H9 (cell line): ENCODE data around the gene FAM53B. TPM values are rescaled to one million over a fixed set of nuclear protein-coding genes. Genes with fewer than 3 reads are reported as not detected.

Experiments used
- DNase-seq: peaks from one replicate; pipeline ENCODE4 v3.0.0-alpha.2; 2017
- H2AFZ ChIP-seq: one replicate; pipeline ENCODE4 v1.6.1; 2013; ENCODE audit warnings: mild to moderate bottlenecking, low read length, control low read depth, moderate library complexity
- H2AK5ac ChIP-seq: 2 replicates; pipeline ENCODE4 v1.6.1; 2013; ENCODE audit warnings: low read length, control low read depth, mixed read lengths; ENCODE audit not compliant: insufficient read length
- H2BK120ac ChIP-seq: one replicate; pipeline ENCODE4 v1.6.1; 2013; ENCODE audit warnings: low read depth, mild to moderate bottlenecking, low read length, control low read depth, inconsistent platforms; ENCODE audit not compliant: poor library complexity, severe bottlenecking
- H2BK12ac ChIP-seq: 2 replicates; pipeline ENCODE4 v1.6.1; 2013; ENCODE audit warnings: low read length, control low read depth, mixed read lengths, low read depth; ENCODE audit not compliant: insufficient read length
- H2BK15ac ChIP-seq: 2 replicates; pipeline ENCODE4 v1.6.1; 2013; ENCODE audit warnings: low read depth, low read length, control low read depth
- H2BK20ac ChIP-seq: one replicate; pipeline ENCODE4 v1.6.1; 2013; ENCODE audit warnings: low read depth, mild to moderate bottlenecking, low read length, control low read depth, inconsistent platforms; ENCODE audit not compliant: poor library complexity, severe bottlenecking
- H2BK5ac ChIP-seq: 2 replicates; pipeline ENCODE4 v1.6.1; 2013; ENCODE audit warnings: low read length, control low read depth, mixed read lengths; ENCODE audit not compliant: insufficient read length
- H3K14ac ChIP-seq: 2 replicates; pipeline ENCODE4 v1.6.1; 2013; ENCODE audit warnings: low read length, control low read depth; ENCODE audit not compliant: insufficient read depth
- H3K18ac ChIP-seq: 2 replicates; pipeline ENCODE4 v1.6.1; 2013; ENCODE audit warnings: low read depth, mild to moderate bottlenecking, mixed read lengths, low read length, control low read depth; ENCODE audit not compliant: insufficient read length
- H3K23ac ChIP-seq: 2 replicates; pipeline ENCODE4 v1.6.1; 2013; ENCODE audit warnings: low read length, control low read depth, mixed read lengths, low read depth; ENCODE audit not compliant: insufficient read length
- H3K23me2 ChIP-seq: 2 replicates; pipeline ENCODE4 v1.6.1; 2013; ENCODE audit warnings: low read depth, mild to moderate bottlenecking, mixed read lengths, low read length, control low read depth; ENCODE audit not compliant: insufficient read length, poor library complexity, severe bottlenecking
- H3K27ac ChIP-seq: 2 replicates; pipeline ENCODE4 v1.5.1; 2013; ENCODE audit warnings: low read length, control low read depth, mixed read lengths, low read depth; ENCODE audit not compliant: insufficient read length
- H3K27me3 ChIP-seq: 2 replicates; pipeline ENCODE4 v1.6.1; 2013; ENCODE audit warnings: low read length, control low read depth, inconsistent platforms; ENCODE audit not compliant: insufficient read depth
- H3K4ac ChIP-seq: 2 replicates; pipeline ENCODE4 v1.6.1; 2013; ENCODE audit warnings: low read depth, mild to moderate bottlenecking, control low read depth, inconsistent platforms, low read length, moderate library complexity
- H3K4me1 ChIP-seq: 2 replicates; pipeline ENCODE4 v1.6.1; 2013; ENCODE audit warnings: low read length, control low read depth, inconsistent platforms; ENCODE audit not compliant: insufficient read depth
- H3K4me2 ChIP-seq: 2 replicates; pipeline ENCODE4 v1.6.1; 2013; ENCODE audit warnings: low read length, control low read depth, mixed read lengths; ENCODE audit not compliant: insufficient read length, insufficient read depth
- H3K56ac ChIP-seq: 2 replicates; pipeline ENCODE4 v1.6.1; 2013; ENCODE audit warnings: low read depth, mild to moderate bottlenecking, mixed read lengths, low read length, control low read depth; ENCODE audit not compliant: insufficient read length
- H3K79me1 ChIP-seq: 2 replicates; pipeline ENCODE4 v1.6.1; 2013; ENCODE audit warnings: low read depth, mild to moderate bottlenecking, moderate library complexity, low read length, control low read depth, inconsistent platforms; ENCODE audit not compliant: insufficient read depth, poor library complexity, severe bottlenecking
- H3K79me2 ChIP-seq: 2 replicates; pipeline ENCODE4 v1.6.1; 2013; ENCODE audit warnings: low read length, control low read depth, inconsistent platforms; ENCODE audit not compliant: insufficient read depth
- H3K9ac ChIP-seq: 2 replicates; pipeline ENCODE4 v1.6.1; 2013; ENCODE audit warnings: low read length, control low read depth, mixed read lengths; ENCODE audit not compliant: insufficient read length; ENCODE audit errors: extremely low read depth
- H3K9me3 ChIP-seq: one replicate; pipeline ENCODE4 v1.6.1; 2013; ENCODE audit warnings: low read depth, low read length, inconsistent platforms; ENCODE audit not compliant: control insufficient read depth
- H3T11ph ChIP-seq: one replicate; pipeline ENCODE4 v1.6.1; 2013; ENCODE audit warnings: mild to moderate bottlenecking, low read length, control low read depth, inconsistent platforms
- H4K20me1 ChIP-seq: one replicate; pipeline ENCODE4 v1.6.1; 2013; ENCODE audit not compliant: control insufficient read depth, insufficient read length, insufficient read depth
- H4K5ac ChIP-seq: 2 replicates; pipeline ENCODE4 v1.6.1; 2013; ENCODE audit warnings: low read depth, mild to moderate bottlenecking, mixed read lengths, low read length, control low read depth; ENCODE audit not compliant: insufficient read length
- H4K8ac ChIP-seq: replicated peaks from 2 replicates; pipeline ENCODE4 v1.6.1; 2013; ENCODE audit warnings: low read length, control low read depth, mixed read lengths, low read depth; ENCODE audit not compliant: insufficient read length
- H4K91ac ChIP-seq: 2 replicates; pipeline ENCODE4 v1.6.1; 2013; ENCODE audit warnings: low read depth, mild to moderate bottlenecking, moderate library complexity, mixed read lengths, low read length, control low read depth; ENCODE audit not compliant: insufficient read length
- H3K27ac Mint-ChIP-seq, 3 experiments: 2 replicates in 2 of 3; 3 replicates in 1 of 3; pipeline ENCODE4 v1.8.0; 2020 to 2021; ENCODE audit warnings: mixed read lengths in 3 of 3, mild to moderate bottlenecking in 1 of 3, moderate library complexity in 1 of 3
- H3K27me3 Mint-ChIP-seq: 2 replicates; pipeline ENCODE4 v1.8.0; 2021; ENCODE audit warnings: low read depth, mild to moderate bottlenecking, moderate library complexity, mixed read lengths
- H3K36me3 Mint-ChIP-seq, 3 experiments: 2 replicates in 2 of 3; 3 replicates in 1 of 3; pipeline ENCODE4 v1.8.0; 2020 to 2021; ENCODE audit warnings: low read depth in 3 of 3, mixed read lengths in 3 of 3; ENCODE audit not compliant: insufficient read depth in 1 of 3
- H3K4me1 Mint-ChIP-seq, 2 experiments: 2 replicates each; pipeline ENCODE4 v1.8.0; 2020; ENCODE audit warnings: mixed read lengths in 2 of 2
- H3K4me3 Mint-ChIP-seq, 2 experiments: 2 replicates in 1 of 2; 3 replicates in 1 of 2; pipeline ENCODE4 v1.8.0; 2020 to 2021; ENCODE audit warnings: mild to moderate bottlenecking in 2 of 2, mixed read lengths in 2 of 2, moderate library complexity in 1 of 2
- H3K9me3 Mint-ChIP-seq, 2 experiments: 2 replicates in 1 of 2; 3 replicates in 1 of 2; pipeline ENCODE4 v1.8.0; 2020; ENCODE audit warnings: mild to moderate bottlenecking in 2 of 2, mixed read lengths in 2 of 2, moderate library complexity in 1 of 2
- CTCF ChIP-seq: fragments of 200-600 bp; sonication (generic); conservative IDR thresholded peaks from 3 replicates; pipeline ENCODE4 v1.8.0; 2021; ENCODE audit warnings: antibody characterized with exemption, mild to moderate bottlenecking
- WGBS: extraction: QIAGEN DNeasy Blood & Tissue Kit; methylation state at CpG from one replicate; pipeline ENCODE4 v1.1.7; 2013; ENCODE audit warnings: missing lambda C conversion rate, low lambda C conversion rate, mixed read lengths; ENCODE audit not compliant: insufficient read length; ENCODE audit errors: extremely low coverage; 5-methylcytosine and 5-hydroxymethylcytosine counted together
- total RNA-seq: library from RNA; stranded (reverse); gene quantifications from 2 replicates; pipeline ENCODE4 v1.2.1, GENCODE V29; 2021

Gene FAM53B
- total RNA-seq, 1 experiment from 2014 or later = 11.5 TPM

DNA sequence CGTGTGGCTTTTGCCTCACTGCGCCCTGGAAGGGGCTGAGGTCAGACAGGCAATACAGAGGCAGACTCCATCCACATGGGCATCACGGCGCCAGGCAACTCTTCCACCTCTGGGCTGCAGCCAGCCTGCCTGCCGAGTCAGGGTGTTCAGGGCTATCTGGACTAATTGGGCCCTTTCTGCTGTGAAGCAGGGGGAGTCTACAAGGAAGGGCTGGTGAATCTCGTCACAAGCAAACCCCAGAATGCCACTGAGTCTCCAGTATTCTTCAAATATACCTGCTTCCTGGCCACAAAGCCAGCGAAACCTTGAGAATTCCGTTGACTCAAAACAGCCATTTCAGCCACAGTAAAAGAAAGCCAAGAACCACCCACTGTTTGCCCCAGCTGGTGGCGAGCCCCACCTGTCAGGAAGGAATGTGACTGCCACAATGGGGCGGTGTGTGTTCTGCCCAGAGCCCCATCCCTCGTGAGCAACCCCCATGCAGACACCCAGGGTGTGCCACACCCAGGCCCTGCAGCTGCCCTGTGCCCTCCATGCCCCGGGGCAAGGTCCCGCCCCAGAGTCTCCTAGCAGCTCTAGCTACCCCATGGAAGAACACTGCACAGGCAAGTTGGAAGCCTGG is 117.3 kb downstream of the FAM53B start:
- H3K27ac ChIP-seq = no peak overlapping the region
- Mint-ChIP-seq H3K4me1 (peaks cover 28 to 35% of the 10 kb centered on the region in 2 experiments), H3K27me3 (peaks cover 1% of the 10 kb centered on the region; the same call in 1 of the 2 replicates), H3K4me3 (no peak overlapping the region), H3K27ac (peak overlapping the region in 2 of 3 experiments; percentile 57 to 84; a peak in 2 of 7 replicates), H3K36me3 (no peaks in the 10 kb centered on the region; a peak in 1 of 7 replicates), H3K9me3 (no peaks in the 10 kb centered on the region)
- H3K14ac ChIP-seq = 0 out of 2 replicates have a peak overlapping the region, but pooled peaks have one; percentile 49
- H4K5ac ChIP-seq = no peak overlapping the region
- H3K18ac ChIP-seq = no peak overlapping the region
- no peak overlapping the region for H3K4me2 ChIP-seq
- no peak for DNase-seq
- no peak overlapping the region for H3T11ph ChIP-seq
- H3K4me1 ChIP-seq = peaks cover 3% of the 10 kb centered on the region; the same call in 1 of the 2 replicates
- no peak overlapping the region for H2AFZ ChIP-seq
- no peaks in the 10 kb centered on the region for H3K9me3 ChIP-seq
- no CpG with 5 or more reads among the region's 13 CpGs for WGBS
- no peak overlapping the region for H2AK5ac ChIP-seq
- no peak overlapping the region for H2BK12ac ChIP-seq
- no peak overlapping the region for H3K23ac ChIP-seq
- no peak overlapping the region for H2BK5ac ChIP-seq
- H3K79me2 ChIP-seq = no peaks in the 10 kb centered on the region
- no peaks in the 10 kb centered on the region for H3K27me3 ChIP-seq
- H4K91ac ChIP-seq = no peak overlapping the region
- no peak overlapping the region for H2BK15ac ChIP-seq
- no peak overlapping the region for H3K56ac ChIP-seq
- H4K8ac ChIP-seq = no peak overlapping the region
- H2BK120ac ChIP-seq = no peak overlapping the region
- H2BK20ac ChIP-seq = no peak overlapping the region
- H3K79me1 ChIP-seq = no peaks in the 10 kb centered on the region
- no peaks in the 10 kb centered on the region for H4K20me1 ChIP-seq
- H3K23me2 ChIP-seq = no peaks in the 10 kb centered on the region
- H3K9ac ChIP-seq = no peak overlapping the region
- H3K4ac ChIP-seq = no peak overlapping the region
- TF ChIP-seq CTCF = no peak
